Colonic mucosa (tissue), 4 donors: ENCODE data around the gene NFILZ. TPM values are rescaled to one million over a fixed set of nuclear protein-coding genes. Genes with fewer than 3 reads are reported as not detected.

Experiments used
- DNase-seq: peaks from one replicate; pipeline ENCODE4 v3.0.0-alpha.2; 2020
- H3K27ac ChIP-seq: fragments of 200-600 bp; one replicate; pipeline ENCODE4 v1.8.0; 2021
- H3K27me3 ChIP-seq: fragments of 200-600 bp; one replicate; pipeline ENCODE4 v1.8.0; 2021
- H3K36me3 ChIP-seq: fragments of 200-600 bp; one replicate; pipeline ENCODE4 v1.8.0; 2021
- H3K4me1 ChIP-seq: fragments of 200-600 bp; one replicate; pipeline ENCODE4 v1.8.0; 2021; ENCODE audit warnings: mild to moderate bottlenecking
- H3K4me3 ChIP-seq: fragments of 200-600 bp; one replicate; pipeline ENCODE4 v1.8.0; 2021
- H3K9ac ChIP-seq, 2 donors: one replicate each; pipeline ENCODE4 v1.7.0; 2013; ENCODE audit warnings: control low read depth in 2 of 2, low read depth in 2 of 2, low read length in 2 of 2
- H3K9me3 ChIP-seq: fragments of 200-600 bp; one replicate; pipeline ENCODE4 v1.8.0; 2021
- CTCF ChIP-seq: fragments of 200-600 bp; IDR thresholded peaks from one replicate; pipeline ENCODE4 v1.8.0; 2022; ENCODE audit warnings: antibody characterized with exemption, mild to moderate bottlenecking
- intact Hi-C: fragments of 100-400 bp; cut with DNase I; formaldehyde crosslinking; loops from one replicate; pipeline ENCODE4 v1.14.1; 2022
- total RNA-seq, 2 donors: library from RNA; stranded (reverse); fragmentation: NEBNext Ultra II Directional in 1 of 2; extraction: Animal tissue kit (Norgen Biotek cat#: 25700) in 1 of 2; gene quantifications; one replicate each; pipeline ENCODE4 v1.2.1, GENCODE V29; 2021
- donor health status: healthy.
- donor health status: DM: no; HTN: no; CAD: no.
- donor health status: DM: no; HTN: no; CAD: no.

NFILZ gene
- total RNA-seq, 2 donors from 2014 or later, result not detected

GRCh38 chr19:8673276-8673891, 43.0 kb downstream of the NFILZ start:
- Histone ChIP-seq H3K36me3 (no peaks in the 10 kb centered on the region), H3K27ac (no peak overlapping the region), H3K4me3 (no peak overlapping the region), H3K9me3 (no peaks in the 10 kb centered on the region), H3K27me3 (no peaks in the 10 kb centered on the region), H3K4me1 (no peaks in the 10 kb centered on the region), H3K9ac (no peak overlapping the region)
- intact Hi-C loops, result no loop called here
- no peak for TF ChIP-seq CTCF
- no peak for DNase-seq

GRCh38 chr19:8675066-8675465, 44.6 kb downstream of the NFILZ start:
- H3K4me3 ChIP-seq, result no peak overlapping the region
- H3K4me1 ChIP-seq, result no peaks in the 10 kb centered on the region
- DNase-seq, result no peak
- intact Hi-C loops, result no loop called here
- TF ChIP-seq CTCF, result no peak
- no peak overlapping the region for H3K27ac ChIP-seq
- H3K9me3 ChIP-seq, result no peaks in the 10 kb centered on the region
- no peaks in the 10 kb centered on the region for H3K36me3 ChIP-seq
- H3K9ac ChIP-seq, result no peak overlapping the region
- no peaks in the 10 kb centered on the region for H3K27me3 ChIP-seq

- Histone ChIP-seq H3K4me1 (no peaks in the 10 kb centered on the region), H3K9ac (no peak overlapping the region), H3K27me3 (no peaks in the 10 kb centered on the region), H3K36me3 (no peaks in the 10 kb centered on the region), H3K4me3 (no peak overlapping the region), H3K27ac (no peak overlapping the region), H3K9me3 (no peaks in the 10 kb centered on the region)
- TF ChIP-seq CTCF, result no peak
- no peak for DNase-seq
- intact Hi-C loops, result no loop called here
Measured at GRCh38 chr19:8678244-8678807, 47.9 kb downstream of the NFILZ start.

Other genes with a start within 250 kb of the NFILZ start
- 100 to 1,000 TPM; 117 to 127 TPM for gene RAB11B, start 240.3 kb upstream of the NFILZ start, total RNA-seq
- gene MARCHF2, start 217.3 kb upstream of the NFILZ start, total RNA-seq, result 10 to 100 TPM; 18.8 to 33.1 TPM
- gene HNRNPM, start 185.7 kb upstream of the NFILZ start, total RNA-seq, result 100 to 1,000 TPM; 122 to 339 TPM
- gene PRAM1, start 128.0 kb upstream of the NFILZ start, total RNA-seq, result under 1 TPM; 0.49 to 0.96 TPM
- gene ZNF414, start 116.5 kb upstream of the NFILZ start, total RNA-seq, result 10 to 100 TPM; 19.5 to 31.9 TPM
- gene MYO1F, start 53.2 kb upstream of the NFILZ start, total RNA-seq, result 1 to 10 TPM; 4.7 to 9.1 TPM
- 1 to 10 TPM; 3.9 TPM for gene ADAMTS10, start 19.9 kb upstream of the NFILZ start, total RNA-seq
- gene ACTL9, start 68.2 kb downstream of the NFILZ start, total RNA-seq, result not detected
- gene OR2Z1, start 91.0 kb downstream of the NFILZ start, total RNA-seq, result not detected
- 10 to 100 TPM; 14.1 to 17.6 TPM for gene ZNF558, start 201.7 kb downstream of the NFILZ start, total RNA-seq
- not detected for gene MBD3L1, start 201.7 kb downstream of the NFILZ start, total RNA-seq